Activated B cell treated with CpG ODN at 0.5 μM for 24 hours (primary cell): Measurements from ENCODE around the gene PARG. TPM values are rescaled to one million over a fixed set of nuclear protein-coding genes. Genes with fewer than 3 reads are reported as not detected.
"Not testable (repeated sequence)": the region's sequence is repeated elsewhere in the genome, so short reads cannot be mapped to it uniquely, and the experiment has no call there.

Source experiments
- ATAC-seq: fragments of 200-7000 bp; cut with Tn5 transposase; one replicate; pipeline ENCODE4 v1.10.0; 2021; ENCODE audit warnings: low read depth, mild to moderate bottlenecking, moderate library complexity
- CTCF ChIA-PET: fragments of 350-600 bp; sonication (Branson Sonifier 250); formaldehyde crosslinking; loops from one replicate; lab custom pipeline; 2021; ENCODE audit warnings: antibody characterized with exemption; lab: Charles Lee
- POLR2A ChIA-PET: fragments of 350-600 bp; sonication (Branson Sonifier 250); formaldehyde crosslinking; loops from one replicate; lab custom pipeline; 2021; ENCODE audit warnings: antibody characterized with exemption; lab: Charles Lee
- DNase-seq: peaks from one replicate; pipeline ENCODE4 v3.0.0; 2022
- H3K27ac Mint-ChIP-seq: one replicate; pipeline ENCODE4 v1.8.0; 2020; ENCODE audit warnings: mixed read lengths
- H3K27me3 Mint-ChIP-seq: one replicate; pipeline ENCODE4 v1.8.0; 2021; ENCODE audit warnings: mixed read lengths
- H3K36me3 Mint-ChIP-seq: one replicate; pipeline ENCODE4 v1.8.0; 2021; ENCODE audit warnings: low read depth, mixed read lengths
- H3K4me1 Mint-ChIP-seq: one replicate; pipeline ENCODE4 v1.8.0; 2021; ENCODE audit warnings: mixed read lengths
- H3K4me3 Mint-ChIP-seq: one replicate; pipeline ENCODE4 v1.8.0; 2020; ENCODE audit warnings: mild to moderate bottlenecking, mixed read lengths
- H3K9me3 Mint-ChIP-seq: one replicate; pipeline ENCODE4 v1.8.0; 2020; ENCODE audit warnings: mixed read lengths
- CTCF ChIP-seq: fragments of 200-600 bp; IDR thresholded peaks from one replicate; pipeline ENCODE4 v1.8.0; 2022; ENCODE audit warnings: antibody characterized with exemption, mild to moderate bottlenecking
- intact Hi-C: fragments of 100-400 bp; cut with micrococcal nuclease; formaldehyde crosslinking; loops from one replicate; pipeline ENCODE4 v1.15.1; 2024
- total RNA-seq: library from RNA; stranded (reverse); gene quantifications from 2 replicates; pipeline ENCODE4 v1.2.3, GENCODE V29; 2022

The PARG gene
- total RNA-seq, 1 donor from 2014 or later: 34.8 TPM

DNA sequence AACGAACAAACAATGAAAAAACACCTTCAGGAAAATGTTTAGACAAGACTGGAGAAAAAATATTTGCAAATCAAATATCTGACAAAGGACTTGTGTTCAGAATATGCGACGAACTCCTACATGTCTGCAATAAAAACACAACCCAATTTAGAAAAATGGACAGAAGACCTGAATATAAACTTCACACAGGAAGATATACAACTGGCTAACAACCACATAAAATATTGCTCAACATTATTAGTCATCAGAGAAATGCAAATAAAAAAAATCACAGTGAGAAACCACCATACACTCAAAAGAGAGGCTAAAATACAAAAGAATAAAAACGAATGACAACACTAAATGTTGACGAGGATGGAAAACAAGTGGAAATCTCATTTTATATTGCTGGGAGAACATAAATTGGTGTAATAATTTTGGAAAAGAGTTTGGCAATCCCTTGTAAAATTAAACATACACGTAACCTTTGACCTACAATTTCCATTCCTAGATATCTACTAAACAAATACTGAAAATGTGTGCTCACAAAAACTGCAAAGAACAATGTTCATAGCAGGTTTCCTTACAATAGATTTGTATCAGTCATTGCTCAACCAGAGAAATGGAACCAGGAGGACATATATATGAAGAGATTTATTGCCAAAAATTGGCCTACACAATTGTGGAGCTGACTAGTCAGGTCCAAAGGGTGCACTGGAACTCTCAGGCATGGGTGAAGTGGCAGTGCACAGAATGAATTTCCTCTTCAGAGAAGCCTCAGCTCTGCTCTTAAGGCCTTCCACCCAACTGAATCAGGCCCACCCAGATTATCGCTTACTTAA is 96.8 kb downstream of the PARG start:
- Mint-ChIP-seq H3K36me3 (peaks cover 48% of the 10 kb centered on the region), H3K27ac (no peak overlapping the region), H3K4me3 (no peak overlapping the region), H3K9me3 (no peaks in the 10 kb centered on the region), H3K27me3 (no peaks in the 10 kb centered on the region), H3K4me1 (no peaks in the 10 kb centered on the region)
- no peak for TF ChIP-seq CTCF
- ChIA-PET POLR2A (no interaction called here), CTCF (no interaction called here)
- intact Hi-C loops: no loop called here
- no peak for ATAC-seq
- no peak for DNase-seq

GRCh38 chr10:49842333-49842628 is 99.5 kb downstream of the PARG start:
- POLR2A ChIA-PET, H3K9me3 Mint-ChIP-seq, H3K27ac Mint-ChIP-seq, intact Hi-C loops, CTCF ChIA-PET, H3K27me3 Mint-ChIP-seq, ATAC-seq, DNase-seq, H3K4me3 Mint-ChIP-seq, H3K4me1 Mint-ChIP-seq: not testable (repeated sequence)
- H3K36me3 Mint-ChIP-seq: peaks cover 68% of the 10 kb centered on the region

DNA sequence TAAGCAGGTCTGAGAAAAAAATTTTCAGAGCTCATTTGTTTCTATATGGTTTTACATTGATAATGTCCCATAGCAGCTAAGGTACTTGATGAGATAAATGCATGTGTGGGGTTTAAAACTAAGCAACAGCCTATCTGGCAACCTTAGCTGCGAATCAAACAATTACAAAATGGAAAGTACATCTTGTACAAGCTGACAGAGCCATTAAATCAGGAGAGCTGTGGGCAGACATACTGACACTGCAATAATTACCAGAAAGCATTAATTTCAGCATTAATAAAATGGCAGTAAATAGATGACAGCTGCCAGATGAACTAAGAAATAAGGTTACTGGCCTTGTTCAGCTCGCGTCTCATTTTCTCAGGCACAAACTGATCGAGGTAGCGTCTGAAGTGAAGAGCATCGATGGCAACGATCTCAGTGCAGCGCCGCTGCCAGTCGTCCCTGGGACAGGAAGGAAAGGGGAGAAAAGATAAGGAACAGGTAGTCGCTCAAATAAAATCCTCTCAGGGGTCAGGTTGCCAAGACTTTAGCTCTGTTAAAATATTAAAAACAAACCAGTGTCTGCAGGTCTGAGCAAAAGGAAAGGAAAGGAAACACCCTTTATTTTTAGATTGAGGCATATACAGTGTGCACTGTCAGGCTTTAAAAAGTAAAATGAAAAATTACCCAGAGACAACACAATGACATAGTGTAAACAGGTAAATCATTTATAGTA is 100.1 kb downstream of the PARG start:
- Mint-ChIP-seq H3K27ac (no peak overlapping the region), H3K27me3 (no peaks in the 10 kb centered on the region), H3K4me3 (no peak overlapping the region), H3K9me3 (no peaks in the 10 kb centered on the region), H3K4me1 (no peaks in the 10 kb centered on the region), H3K36me3 (peaks cover 73% of the 10 kb centered on the region)
- ChIA-PET CTCF (no interaction called here), POLR2A (no interaction called here)
- intact Hi-C loops: no loop called here
- no peak for DNase-seq
- TF ChIP-seq CTCF: no peak
- ATAC-seq: no peak

- no peak for ATAC-seq
- H3K9me3 Mint-ChIP-seq: no peaks in the 10 kb centered on the region
Observed at GRCh38 chr10:49837685-49838084, 104.1 kb downstream of the PARG start.

DNA sequence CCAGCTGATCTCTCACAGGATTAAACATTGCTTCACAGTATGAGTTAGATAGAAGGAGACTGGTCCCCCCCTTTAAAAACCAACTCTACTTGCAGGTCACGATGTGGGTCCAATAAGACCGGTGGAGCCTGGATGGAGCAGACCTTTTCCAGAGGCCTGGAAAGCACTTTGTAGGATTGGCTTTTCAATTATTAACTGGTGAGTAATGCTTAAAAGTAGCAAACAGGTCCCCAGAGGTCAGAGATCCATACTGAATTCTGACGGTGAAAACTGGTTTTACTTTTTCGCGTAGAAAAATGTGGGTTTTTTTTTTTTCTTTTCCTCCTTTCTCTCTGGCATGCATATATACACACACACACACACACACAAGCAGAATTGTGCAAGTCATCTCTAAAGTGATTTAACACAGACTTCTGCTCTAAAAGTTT is 104.8 kb downstream of the PARG start:
- Mint-ChIP-seq H3K4me1 (no peaks in the 10 kb centered on the region), H3K36me3 (peaks cover 76% of the 10 kb centered on the region), H3K4me3 (no peak overlapping the region), H3K27ac (no peak overlapping the region), H3K9me3 (no peaks in the 10 kb centered on the region), H3K27me3 (no peaks in the 10 kb centered on the region)
- no peak for TF ChIP-seq CTCF
- POLR2A ChIA-PET: no interaction called here
- CTCF ChIA-PET: no interaction called here
- intact Hi-C loops: no loop called here
- ATAC-seq (no peak), DNase-seq (no peak)

More at GRCh38 chr10:49837685-49838084, 104.1 kb downstream of the PARG start:
- POLR2A ChIA-PET: no interaction called here
- no peak for TF ChIP-seq CTCF
- intact Hi-C loops: no loop called here
- CTCF ChIA-PET: no interaction called here
- H3K4me1 Mint-ChIP-seq: no peaks in the 10 kb centered on the region
- no peak overlapping the region for H3K27ac Mint-ChIP-seq
- peaks cover 74% of the 10 kb centered on the region for H3K36me3 Mint-ChIP-seq
- H3K27me3 Mint-ChIP-seq: no peaks in the 10 kb centered on the region
- H3K4me3 Mint-ChIP-seq: no peak overlapping the region
- no peak for DNase-seq
